NCI-H2029 (cell line): ENCODE measurements around the gene DCTD.

ENCODE experiments used
- DNase-seq: peaks from one replicate; lab custom pipeline; 2025; lab: John Stamatoyannopoulos, UW

The DCTD gene

DNA sequence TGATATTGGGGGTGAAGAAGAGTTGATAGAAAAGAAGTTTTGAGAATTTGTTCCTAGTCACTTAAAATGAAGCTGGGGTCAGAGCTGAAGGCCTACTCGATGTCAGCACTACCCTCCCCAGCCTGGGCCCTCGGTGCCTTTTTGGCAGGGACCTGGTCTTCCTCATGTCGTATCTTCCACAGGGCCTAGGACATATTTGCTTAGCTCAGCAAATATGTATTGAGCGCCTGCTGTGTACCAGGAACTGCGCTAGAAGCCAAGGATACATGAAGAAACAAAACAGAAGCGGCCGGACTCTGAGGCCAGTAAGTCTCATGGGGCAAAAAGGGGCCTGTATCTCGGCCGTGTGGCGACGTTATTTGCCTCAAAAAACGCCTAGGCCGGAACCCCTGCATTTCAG lies 44.3 kb downstream of the DCTD start:
- DNase-seq = no peak

DNA sequence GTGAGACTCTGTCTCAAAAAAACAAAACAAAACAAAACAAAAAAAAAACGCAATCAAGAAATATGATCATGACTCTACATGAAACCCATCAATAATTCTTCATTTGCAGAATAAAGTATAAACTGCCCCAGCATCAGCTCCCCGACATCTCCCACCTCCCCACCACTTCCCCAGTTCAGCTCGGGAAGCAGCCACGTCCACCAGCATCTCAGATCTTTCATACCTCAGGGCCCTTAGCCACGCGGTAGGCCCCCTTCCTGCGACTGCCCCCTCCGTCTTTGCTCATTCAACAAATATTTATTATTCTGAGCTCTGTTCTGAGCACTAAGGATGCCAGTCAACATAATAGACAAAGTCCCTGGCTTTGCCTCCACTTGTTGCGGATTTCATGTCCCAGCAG lies 45.6 kb downstream of the DCTD start:
- no peak for DNase-seq

DNA sequence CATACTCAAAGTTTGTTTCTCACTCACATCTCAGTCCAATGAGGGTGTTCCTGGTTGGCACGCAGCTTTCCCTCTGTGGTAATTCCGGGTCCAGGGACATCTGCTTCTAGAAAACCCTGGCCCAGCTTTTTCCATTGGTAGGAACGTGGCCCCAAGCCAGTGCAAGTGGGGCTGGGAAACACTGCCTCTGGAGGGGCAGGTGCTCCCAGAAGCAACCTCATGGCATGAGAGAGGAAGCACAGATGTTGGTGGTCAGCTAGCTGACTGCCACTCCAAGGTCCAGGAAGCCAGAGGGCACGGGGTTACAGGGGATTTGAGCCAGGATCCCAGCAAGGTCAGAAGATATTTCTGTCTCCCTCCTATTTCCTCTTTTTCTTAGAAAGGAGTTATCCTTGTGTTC lies 47.5 kb downstream of the DCTD start:
- no peak for DNase-seq

DNA sequence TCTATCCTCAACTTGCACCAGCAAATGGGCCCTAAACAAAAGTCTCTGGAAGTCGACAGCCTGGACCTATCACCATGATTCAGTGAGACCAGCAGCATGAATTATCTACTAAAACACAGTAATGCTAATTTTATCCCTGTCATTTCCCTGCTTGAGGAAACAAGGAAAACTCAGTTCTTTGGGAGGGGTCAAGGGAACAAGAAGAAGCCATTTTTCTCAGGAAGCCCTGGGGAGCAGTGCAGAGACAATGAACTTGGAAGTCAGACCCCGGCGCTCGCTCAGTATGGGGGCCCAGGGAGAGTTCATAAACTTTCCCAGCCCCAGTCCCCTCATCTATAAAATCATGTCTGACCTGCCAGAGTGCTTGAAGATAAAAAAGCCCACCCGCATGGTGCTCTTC lies 50.4 kb downstream of the DCTD start:
- no peak for DNase-seq

DNA sequence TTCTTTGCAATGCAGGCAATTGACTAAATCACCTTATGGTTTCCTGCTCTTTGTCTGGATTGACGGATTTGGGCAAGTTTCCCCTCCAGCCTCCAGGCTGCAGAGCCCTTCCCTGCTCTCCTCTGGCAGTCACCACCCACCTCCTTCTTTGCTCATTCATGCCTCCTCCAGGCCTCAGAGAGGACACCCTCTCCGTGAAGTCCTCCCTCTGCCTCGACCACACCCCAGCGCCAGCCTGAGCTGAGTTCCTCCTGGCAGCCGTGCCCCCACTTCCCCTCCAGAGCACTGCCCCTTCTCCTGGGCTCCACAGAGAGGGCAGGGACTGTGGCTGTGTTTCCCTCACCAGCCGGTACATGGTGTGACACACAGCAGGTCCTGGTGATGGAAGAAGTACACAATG lies 53.7 kb downstream of the DCTD start:
- DNase-seq = peak; percentile 23

DNA sequence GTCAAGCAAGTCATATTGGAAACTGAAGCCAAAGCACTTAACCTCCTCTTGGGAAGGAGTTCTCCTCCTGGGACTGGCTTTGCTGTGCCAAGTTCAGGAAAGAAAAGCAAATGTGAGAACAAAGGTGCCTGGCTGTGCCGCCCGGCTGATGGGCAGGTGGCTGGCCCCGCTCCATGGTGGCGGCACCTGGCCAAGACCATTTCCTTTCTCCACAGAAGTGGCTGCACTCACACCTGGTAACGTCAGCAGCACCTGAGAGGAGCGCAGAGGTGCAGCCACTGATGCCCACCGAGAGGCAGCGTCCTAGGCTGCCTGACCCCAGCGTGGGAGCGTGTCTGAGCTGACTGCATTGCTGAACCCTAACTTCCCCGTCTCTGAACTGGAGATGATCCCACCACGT lies 54.3 kb downstream of the DCTD start:
- peak; percentile 82 for DNase-seq

DNA sequence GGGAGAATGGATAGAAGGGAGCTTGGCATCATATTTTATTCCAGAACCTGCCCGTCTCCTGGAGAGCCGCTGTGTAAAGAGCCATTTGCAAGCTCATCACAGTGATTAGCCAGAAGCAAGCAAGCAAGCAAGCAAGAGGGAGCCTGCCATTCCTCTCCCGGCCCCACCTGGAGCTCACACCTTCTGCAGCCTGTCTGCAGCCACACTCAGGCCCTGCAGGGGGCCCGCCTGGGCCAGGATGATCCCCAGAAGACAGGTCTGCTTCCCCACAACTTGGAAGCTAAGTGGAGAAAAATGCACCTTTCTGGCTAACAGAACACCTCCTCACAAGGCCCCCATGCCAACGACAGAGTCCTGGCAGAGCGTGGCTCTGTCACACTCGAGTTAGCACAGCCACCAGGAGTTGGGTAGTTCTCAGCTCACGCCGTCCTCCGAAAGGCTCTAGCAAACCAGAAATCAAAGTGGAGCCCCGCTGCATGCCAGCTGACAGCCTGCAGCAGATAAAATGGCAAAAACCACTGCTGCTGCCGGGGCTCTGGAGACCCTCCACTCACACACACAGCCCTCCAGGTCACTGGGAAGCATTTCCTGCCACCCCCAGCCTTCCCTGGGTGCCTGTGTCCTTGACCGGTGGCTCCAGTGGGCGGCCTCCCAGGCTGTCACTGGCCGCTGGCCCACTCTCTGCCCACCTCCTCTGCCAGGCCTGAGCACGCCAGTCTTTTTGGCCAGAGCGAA lies 54.9 kb downstream of the DCTD start:
- peak; percentile 36 for DNase-seq

DNA sequence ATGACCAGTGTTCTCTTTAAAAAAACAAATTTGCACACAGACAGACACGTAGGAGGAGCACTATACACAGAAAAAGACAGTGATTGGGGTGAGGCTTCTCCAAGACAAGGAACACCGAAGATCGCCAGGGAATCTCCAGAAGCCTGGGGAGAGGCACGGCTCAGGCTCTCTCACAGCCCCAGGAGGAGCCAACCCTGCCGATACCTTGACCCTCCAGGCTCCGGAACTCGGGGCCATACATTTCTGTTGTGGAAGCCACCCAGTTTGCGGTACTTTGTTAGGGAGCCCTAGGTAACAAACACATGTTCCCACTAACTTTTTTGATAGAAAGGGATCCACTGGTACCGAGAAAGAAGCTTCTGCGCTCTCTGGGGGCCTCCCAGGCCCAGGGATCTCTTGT lies 55.8 kb downstream of the DCTD start:
- DNase-seq = no peak

DNA sequence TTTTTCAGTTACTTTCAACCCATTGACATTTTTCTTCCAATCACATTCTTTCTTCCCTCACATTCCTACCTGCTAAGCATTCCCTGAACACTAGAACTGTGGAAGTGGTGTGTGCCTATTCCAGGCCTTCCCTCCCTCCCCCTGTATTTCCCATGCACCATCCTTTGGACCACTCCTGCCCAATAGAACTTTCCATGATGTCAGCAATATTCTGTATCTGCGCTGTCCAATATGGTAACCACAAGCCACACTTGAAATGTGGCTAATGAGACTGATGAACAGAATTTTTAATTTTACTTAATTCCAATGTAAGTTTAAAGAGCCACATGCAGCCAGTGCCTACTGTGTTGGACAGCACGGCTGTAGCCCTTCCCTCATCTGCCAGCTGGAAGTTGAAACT lies 57.5 kb downstream of the DCTD start:
- no peak for DNase-seq

DNA sequence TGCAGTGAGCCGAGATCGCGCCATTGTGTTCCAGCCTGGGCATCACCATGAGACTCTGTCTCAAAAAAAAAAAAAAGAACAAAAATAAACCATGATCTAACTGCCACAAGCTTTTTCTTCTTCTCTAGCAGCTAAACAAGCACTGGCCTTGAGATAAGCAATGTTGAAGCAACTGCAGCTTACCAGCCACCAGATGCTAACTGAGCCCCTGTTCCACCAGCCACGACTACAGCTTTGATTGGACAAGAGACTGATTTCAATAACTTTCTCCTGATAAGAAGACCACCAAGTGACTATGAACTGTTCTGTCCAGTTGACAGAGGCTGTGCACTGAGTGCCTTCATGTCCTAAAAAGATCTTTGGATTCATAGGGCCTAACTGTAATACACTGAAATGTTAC lies 58.5 kb downstream of the DCTD start:
- DNase-seq = no peak

DNA sequence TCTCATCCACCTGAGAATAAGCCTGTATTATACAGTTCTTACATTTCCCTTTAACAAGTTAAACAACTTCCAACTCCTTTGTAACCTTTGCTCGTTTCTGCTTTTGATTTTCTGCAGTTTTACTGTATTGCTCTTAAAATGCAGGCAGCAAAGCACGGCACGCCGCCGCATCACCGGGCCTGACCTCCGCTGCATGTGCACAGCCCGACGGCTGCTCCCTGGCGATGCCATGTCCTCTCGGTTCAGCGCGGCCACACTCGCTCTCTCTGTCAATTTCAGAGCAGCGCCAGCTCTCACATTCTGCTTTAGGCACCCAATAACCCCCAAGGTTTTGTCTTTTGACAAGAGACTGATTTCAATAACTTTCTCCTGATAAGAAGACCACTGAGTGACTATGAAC lies 60.3 kb downstream of the DCTD start:
- DNase-seq = no peak

DNA sequence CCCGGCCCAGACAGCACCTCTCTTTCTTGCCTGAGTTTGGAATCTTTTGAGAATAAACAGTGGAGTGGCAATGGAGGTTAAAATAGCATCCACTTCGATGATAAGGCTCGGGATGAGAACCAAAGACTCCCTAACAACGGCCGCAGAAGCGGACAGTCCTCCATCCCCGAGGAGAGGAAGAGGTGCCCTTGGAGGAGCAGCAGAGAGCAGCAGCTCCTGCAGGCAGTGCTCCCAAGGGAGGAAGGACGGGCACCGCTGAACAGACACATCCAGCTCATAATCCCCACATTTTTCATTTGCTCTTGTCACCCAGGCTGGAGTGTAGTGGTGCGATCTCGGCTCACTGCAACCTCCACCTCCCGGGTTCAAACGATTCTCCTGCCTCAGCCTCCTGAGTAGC lies 61.3 kb downstream of the DCTD start:
- no peak for DNase-seq

DNA sequence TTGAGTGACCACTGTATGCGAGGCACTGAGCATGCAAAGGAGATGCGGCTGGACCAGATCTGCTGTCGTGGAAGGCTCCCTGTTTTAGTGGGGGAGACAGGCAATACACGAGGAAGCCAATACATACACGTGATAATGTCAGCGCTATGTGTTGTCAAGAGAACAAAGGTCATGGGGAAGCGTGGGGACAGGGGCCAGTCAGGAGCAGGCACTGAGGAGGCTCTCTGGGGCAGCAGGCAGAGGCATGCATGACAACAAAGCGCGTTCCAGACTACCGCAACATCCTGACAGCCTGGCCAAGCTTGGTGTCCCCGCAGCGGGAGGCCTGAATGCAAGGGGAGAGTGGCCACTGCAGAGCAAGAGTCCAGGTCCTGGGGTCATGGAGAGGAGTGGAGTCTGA lies 61.9 kb downstream of the DCTD start:
- no peak for DNase-seq

DNA sequence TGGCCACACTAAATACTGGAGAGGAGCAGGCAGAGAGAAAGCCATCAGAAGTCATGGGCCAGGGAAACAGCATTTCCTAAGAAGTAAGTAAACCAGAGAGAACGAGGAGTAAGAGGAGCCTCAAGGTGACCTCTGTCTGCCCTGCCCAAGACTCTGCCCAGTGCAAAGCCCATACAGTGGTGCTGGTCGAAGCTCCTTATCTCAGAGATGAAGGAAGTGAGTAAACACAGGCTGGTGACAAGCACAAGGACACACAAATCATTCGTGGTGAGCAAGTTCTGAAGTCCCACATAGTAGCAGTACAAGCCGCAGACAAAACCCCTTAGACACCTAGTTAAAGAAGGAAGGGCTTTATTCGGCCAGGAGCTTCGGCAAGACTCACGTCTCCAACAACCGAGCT lies 62.7 kb downstream of the DCTD start:
- no peak for DNase-seq

DNA sequence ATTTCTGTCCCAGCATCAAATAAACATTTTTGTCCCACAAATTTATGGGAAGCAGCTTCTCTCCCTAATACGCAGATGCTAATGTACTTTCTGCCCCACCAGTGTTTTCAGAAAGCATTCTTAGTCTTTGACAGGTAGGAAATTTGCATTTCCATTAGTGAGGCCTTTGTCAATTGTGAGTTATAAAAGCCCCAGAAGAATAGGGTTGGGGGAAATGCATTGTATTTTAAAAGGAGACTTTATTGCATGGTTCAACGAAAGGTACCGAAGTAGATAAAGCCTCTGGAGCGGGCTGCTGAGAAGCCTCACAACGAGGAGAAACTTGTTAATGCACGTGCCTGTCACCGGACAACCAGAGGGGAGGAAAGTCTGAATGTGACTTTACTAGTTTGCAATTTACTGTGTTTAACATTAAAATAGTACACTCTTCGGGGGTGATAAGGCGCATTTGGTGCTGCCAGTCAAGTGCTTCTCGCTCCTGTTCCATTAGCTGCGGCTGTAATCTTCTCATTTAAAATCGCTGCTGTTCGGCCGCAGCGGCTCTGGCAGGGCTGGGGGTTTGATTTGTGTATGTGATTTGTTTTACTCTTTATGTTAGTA lies 63.4 kb downstream of the DCTD start:
- DNase-seq = no peak

DNA sequence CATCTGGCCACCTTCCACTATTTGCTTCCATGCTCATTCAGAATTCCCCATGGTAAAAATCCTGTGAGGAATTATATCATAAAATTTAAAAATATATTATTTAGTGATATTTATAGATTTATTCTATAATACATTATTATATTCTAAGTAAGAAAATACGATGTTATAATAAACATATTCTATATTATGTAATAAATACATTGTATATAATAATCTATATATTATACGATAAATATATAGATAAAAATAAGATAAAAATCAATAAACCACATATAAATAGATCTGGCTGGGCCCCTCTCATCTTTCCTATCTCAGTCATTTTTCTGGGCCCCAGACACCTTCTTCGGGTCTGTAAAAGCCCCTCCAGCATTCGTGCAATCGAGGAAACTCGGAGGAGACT lies 68.5 kb downstream of the DCTD start:
- no peak for DNase-seq

DNA sequence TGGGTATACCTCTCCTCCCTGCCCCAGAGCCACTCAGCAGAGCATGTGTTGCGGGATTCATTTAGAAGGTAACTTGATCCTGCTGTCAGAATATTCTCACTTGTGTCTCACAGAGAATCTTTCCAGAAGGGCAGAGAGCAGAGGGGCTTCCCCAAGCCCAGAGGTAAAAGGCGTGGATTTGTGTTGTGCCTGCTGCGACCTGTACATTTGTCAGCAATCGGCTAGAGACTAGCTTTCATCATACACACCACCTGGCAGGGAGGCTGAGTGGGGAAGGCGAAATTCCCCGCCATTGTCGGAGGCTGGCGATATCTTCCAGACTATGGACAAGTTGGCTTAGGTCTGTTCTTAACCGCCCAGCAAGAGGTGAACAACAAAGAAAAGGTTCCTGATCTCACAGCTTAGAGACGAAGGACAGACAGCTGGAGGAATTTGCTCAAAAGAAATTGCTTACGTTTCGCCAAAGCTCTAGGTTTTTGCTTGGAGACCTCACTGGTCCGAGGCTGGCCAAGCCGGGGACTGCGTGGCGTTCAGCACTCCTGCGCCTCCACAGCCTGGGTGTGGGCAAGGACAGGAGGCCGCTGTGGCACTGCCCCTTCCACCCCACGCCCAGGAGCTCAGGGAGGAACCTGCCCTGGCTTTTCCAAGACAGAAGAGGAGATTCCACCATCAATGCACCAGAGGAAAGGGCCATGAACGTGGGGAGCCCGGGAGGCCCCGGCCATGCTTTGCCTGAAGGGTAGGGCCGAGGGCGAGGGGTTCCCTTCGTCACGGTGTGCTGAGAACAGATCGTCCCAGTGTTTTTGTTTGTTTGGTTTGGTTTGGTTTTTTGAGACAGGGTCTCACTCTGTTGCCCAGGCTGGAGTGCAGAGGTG lies 69.4 kb downstream of the DCTD start:
- no peak for DNase-seq

DNA sequence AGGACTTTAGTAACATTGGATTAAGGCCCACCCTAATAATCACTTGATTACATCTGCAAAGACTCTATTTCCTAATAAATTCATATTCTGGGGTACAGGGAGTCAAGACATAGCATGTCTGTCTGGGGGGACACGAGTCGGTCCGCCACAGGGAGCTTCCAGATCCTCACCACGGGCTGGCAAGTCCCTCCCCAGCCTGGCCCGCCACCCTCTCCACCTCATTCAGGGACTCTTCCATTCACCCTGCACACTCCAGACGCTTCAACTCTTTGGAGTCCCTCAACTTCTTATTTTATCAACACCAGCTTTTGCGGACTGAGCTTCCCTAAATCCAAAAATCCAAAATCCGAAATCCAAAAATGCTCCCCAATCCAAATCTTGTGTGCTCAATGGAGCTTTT lies 71.2 kb downstream of the DCTD start:
- DNase-seq = no peak

DNA sequence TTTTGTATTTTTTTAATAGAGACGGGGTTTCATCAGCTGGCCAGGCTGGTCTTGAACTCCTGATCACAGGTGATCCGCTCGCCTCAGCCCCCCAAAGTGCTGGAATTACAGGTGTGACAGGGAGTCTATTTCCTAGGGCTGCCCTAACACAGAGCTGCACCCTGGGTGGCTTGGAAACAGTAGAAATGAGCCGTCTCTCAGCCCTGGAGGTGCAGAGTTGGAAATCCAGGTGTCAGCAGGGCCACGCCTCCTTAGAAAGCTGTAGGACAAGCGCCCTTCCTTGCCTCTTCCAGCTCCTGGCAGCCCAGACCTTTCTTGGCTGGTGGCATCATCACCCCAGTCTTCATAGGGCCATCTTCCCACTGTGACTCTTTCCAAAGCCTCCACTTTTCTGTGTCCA lies 71.6 kb downstream of the DCTD start:
- DNase-seq = no peak

DNA sequence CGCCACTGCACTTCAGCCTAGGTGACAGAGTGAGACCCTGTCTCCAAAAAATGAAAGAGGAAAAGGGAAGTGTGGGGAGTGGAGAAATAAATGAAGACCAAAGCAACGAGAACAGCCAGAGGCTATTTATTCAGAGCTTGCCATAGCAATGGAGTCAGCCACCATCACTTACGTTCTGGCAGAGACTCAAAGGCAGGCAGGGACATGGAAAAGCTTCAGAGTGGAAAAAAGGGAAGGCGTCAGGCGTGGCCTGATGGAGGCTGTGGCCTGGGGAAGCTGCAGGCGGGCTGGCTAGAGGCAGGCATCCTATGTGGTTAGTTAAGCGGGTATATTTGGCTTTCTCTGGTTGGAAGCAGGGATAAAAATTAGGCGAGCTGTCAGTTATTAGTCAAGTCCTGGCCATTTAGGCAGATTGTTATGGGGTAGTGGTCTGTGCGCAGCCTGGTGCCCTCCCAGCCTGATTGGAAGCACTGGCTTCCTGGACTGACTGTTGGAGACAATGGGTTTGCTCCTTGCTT lies 73.3 kb downstream of the DCTD start:
- no peak for DNase-seq

DNA sequence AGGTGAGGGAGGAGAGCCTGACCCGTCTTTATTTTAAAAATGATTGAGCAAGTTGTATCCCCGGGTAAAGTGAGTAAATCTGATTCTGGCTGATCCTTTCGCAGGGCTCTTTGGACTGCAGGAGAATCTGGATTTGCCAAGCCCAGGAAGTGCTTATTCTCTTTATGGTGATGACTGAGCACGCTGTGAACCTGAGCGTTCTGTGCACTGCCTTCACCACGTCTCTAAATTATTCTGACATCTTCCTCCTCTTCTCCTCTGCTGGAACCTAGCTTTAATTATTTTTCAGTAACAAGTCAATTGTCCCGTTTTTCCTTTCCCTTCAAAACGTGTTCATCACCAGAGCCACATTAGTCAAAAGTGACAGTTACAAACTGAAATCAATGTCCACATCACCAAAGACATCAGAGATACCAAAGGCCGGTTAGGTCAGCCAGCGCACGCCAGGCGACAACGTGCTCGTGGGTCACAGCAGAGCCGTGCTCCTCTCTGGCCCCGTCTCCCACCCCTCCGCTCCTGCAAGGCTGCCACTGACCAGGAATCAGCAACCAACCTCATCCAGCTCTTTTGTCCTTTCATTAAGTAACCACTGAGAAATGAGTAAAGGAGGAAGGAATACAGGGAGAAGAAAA lies 74.3 kb downstream of the DCTD start:
- DNase-seq = no peak

DNA sequence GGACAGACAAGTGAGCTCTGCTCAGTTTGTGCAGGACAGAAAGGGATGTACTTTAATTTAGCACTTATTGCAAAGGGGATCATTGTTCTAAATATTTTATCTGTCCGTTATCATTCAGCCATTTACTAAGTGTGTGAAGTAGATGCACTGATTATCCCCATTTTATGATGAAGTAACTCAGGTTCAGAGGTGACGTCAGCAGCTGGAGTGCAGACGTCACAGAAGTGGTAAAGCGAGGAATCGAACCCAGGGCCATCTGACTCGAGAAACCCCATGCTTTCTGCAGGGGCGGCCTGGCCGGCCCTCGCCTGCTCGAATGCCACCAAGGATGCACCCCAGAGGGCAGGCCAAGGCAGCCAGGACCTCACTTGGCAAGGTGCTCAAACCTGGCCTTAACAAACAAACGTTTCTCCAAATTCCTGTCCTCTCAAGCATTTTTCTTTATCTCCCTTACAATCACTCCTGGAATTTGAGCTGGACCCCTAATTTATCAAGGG lies 75.0 kb downstream of the DCTD start:
- no peak for DNase-seq
